Suprapubic skin (tissue), 4 donors: Measurements from ENCODE around the gene MARCHF3.
"Not testable (repeated sequence)": the region's sequence is repeated elsewhere in the genome, so short reads cannot be mapped to it uniquely, and the experiment has no call there.

Source experiments
- EP300 ChIP-seq: sonication (generic); formaldehyde crosslinking; IDR thresholded peaks from one replicate; pipeline ENCODE4 v1.6.1; 2017; ENCODE audit warnings: antibody characterized with exemption
- POLR2A ChIP-seq, 2 donors: fragments of 450-650 bp; IDR thresholded peaks; one replicate each; pipeline ENCODE4 v1.6.1; 2017; ENCODE audit warnings: antibody characterized with exemption in 2 of 2, mild to moderate bottlenecking in 2 of 2, moderate library complexity in 2 of 2
- POLR2AphosphoS5 ChIP-seq, 3 donors: sonication (generic); formaldehyde crosslinking; IDR thresholded peaks; one replicate each; pipeline ENCODE4 v1.6.1; 2017; ENCODE audit warnings: antibody characterized with exemption in 3 of 3
- TF ChIP-seq, protein P1 (sequence below), 2 donors: fragments of 200-600 bp in 1 of 2; fragments of 450-650 bp in 1 of 2; sonication (generic) in 1 of 2; IDR thresholded peaks; one replicate each; pipeline ENCODE4 v1.5.1; 2016 to 2019; ENCODE audit warnings: antibody characterized with exemption in 2 of 2, mild to moderate bottlenecking in 1 of 2, moderate library complexity in 1 of 2

DNA sequence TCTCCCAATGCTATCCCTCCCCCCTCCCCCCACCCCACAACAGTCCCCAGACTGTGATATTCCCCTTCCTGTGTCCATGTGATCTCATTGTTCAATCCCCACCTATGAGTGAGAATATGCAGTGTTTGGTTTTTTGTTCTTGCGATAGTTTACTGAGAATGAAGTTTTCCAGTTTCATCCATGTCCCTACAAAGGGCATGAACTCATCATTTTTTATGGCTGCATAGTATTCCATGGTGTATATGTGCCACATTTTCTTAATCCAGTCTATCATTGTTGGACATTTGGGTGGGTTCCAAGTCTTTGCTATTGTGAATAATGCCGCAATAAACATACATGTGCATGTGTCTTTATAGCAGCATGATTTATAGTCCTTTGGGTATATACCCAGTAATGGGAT lies 139.9 kb downstream of the MARCHF3 start:
- TF ChIP-seq, protein P1, sequence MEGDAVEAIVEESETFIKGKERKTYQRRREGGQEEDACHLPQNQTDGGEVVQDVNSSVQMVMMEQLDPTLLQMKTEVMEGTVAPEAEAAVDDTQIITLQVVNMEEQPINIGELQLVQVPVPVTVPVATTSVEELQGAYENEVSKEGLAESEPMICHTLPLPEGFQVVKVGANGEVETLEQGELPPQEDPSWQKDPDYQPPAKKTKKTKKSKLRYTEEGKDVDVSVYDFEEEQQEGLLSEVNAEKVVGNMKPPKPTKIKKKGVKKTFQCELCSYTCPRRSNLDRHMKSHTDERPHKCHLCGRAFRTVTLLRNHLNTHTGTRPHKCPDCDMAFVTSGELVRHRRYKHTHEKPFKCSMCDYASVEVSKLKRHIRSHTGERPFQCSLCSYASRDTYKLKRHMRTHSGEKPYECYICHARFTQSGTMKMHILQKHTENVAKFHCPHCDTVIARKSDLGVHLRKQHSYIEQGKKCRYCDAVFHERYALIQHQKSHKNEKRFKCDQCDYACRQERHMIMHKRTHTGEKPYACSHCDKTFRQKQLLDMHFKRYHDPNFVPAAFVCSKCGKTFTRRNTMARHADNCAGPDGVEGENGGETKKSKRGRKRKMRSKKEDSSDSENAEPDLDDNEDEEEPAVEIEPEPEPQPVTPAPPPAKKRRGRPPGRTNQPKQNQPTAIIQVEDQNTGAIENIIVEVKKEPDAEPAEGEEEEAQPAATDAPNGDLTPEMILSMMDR (IDR thresholded peaks at IDR 0.05), result not testable (repeated sequence)
- not testable (repeated sequence) for TF ChIP-seq POLR2A (IDR thresholded peaks at IDR 0.05); POLR2AphosphoS5 (IDR thresholded peaks at IDR 0.05); EP300
